Heart right ventricle (tissue), 16 donors: ENCODE data around the gene TRNAU1AP. TPM values are rescaled to one million over a fixed set of nuclear protein-coding genes. Genes with fewer than 3 reads are reported as not detected.

Experiments
- ATAC-seq, 8 donors: fragments of 200-7000 bp; cut with Tn5 transposase; one replicate each; pipeline ENCODE4 v1.9.1; 2020; ENCODE audit warnings: mild to moderate bottlenecking in 8 of 8, moderate library complexity in 8 of 8, moderate number of reproducible peaks in 1 of 8
- DNase-seq, 2 donors: peaks; one replicate each; pipeline ENCODE4 v3.0.0-alpha.2; 2020
- H3K27ac ChIP-seq, 10 donors: fragments of 200-600 bp; sonication (generic) in 2 of 10; one replicate each; pipeline versions ENCODE4 v1.5.0 to v1.8.0; 2020 to 2022; ENCODE audit warnings: mild to moderate bottlenecking in 3 of 10
- H3K27me3 ChIP-seq, 7 donors: fragments of 200-600 bp; one replicate each; pipeline ENCODE4 v1.8.0; 2021 to 2022; ENCODE audit warnings: mild to moderate bottlenecking in 2 of 7
- H3K36me3 ChIP-seq, 9 donors: fragments of 200-600 bp; sonication (generic) in 1 of 9; one replicate each; pipeline versions ENCODE4 v1.5.0 to v1.8.0; 2020 to 2022; ENCODE audit warnings: mild to moderate bottlenecking in 2 of 9
- H3K4me1 ChIP-seq, 9 donors: fragments of 200-600 bp; sonication (generic) in 1 of 9; one replicate each; pipeline versions ENCODE4 v1.5.0 to v1.8.0; 2020 to 2022; ENCODE audit warnings: mild to moderate bottlenecking in 4 of 9
- H3K4me3 ChIP-seq, 10 donors: fragments of 200-600 bp; sonication (generic) in 2 of 10; one replicate each; pipeline versions ENCODE4 v1.5.0 to v1.8.0; 2020 to 2022; ENCODE audit warnings: mild to moderate bottlenecking in 7 of 10, moderate library complexity in 2 of 10
- H3K9me3 ChIP-seq, 11 donors: fragments of 200-600 bp in 10 of 11; sonication (generic) in 2 of 11; one replicate each; pipeline versions ENCODE4 v1.5.0 to v1.8.0; 2013 to 2022; ENCODE audit warnings: mild to moderate bottlenecking in 2 of 11, control low read depth in 1 of 11, moderate library complexity in 1 of 11
- WGBS, 2 donors: extraction: QIAGEN DNeasy Blood & Tissue Kit; methylation state at CpG; one replicate each; pipeline ENCODE4 v1.1.7; 2013; ENCODE audit warnings: inconsistent platforms in 1 of 2; 5-methylcytosine and 5-hydroxymethylcytosine counted together
- intact Hi-C, 10 donors: fragments of 100-400 bp; cut with DNase I; formaldehyde crosslinking; loops; one replicate each; pipeline versions ENCODE4 v1.11.1 to v1.14.2; 2022
- long read RNA-seq, 3 donors: library from polyadenylated mRNA; unstranded; transcript quantifications; one replicate each; pipeline ENCODE4 v2.0.0, GENCODE V29; 2020 to 2021
- polyA plus RNA-seq, 2 donors: library from polyadenylated mRNA; stranded (reverse); fragments of 200-250 nt; gene quantifications; one replicate each; pipeline ENCODE4 v1.2.3, GENCODE V29; 2013
- total RNA-seq, 10 donors: library from RNA; stranded (reverse); fragmentation: NEBNext Ultra II Directional in 3 of 10; extraction: Animal tissue kit (Norgen Biotek cat#: 25700) in 3 of 10; gene quantifications; one replicate each; pipeline versions ENCODE4 v1.2.1 to v1.2.4, GENCODE V29; 2021 to 2023
- TF ChIP-seq, protein P1 (sequence below), 9 donors: fragments of 200-600 bp; sonication (generic) in 2 of 9; IDR thresholded peaks; one replicate each; pipeline versions ENCODE4 v1.5.0 to v1.8.0; 2021 to 2022; ENCODE audit warnings: antibody characterized with exemption in 9 of 9, mild to moderate bottlenecking in 5 of 9, moderate library complexity in 1 of 9
- donor health status: Arrhythmogenic right ventricular cardiomyopathy.
- donor health status: ischemic (EF 13 %, LVEDD 7.1; RV severe dilation, severe dysfunction).
- donor health status: healthy with polysubstance abuse.
- donor health status: DM: no; HTN: yes; CAD: no.
- donor health status: DM: no; HTN: no; CAD: no.
- donor health status: ischemic (EF 25% LVEDD 6.9; RV normal size, moderate dysfunction).
- donor health status: ischemic (EF 25% LVEDD 5.7; RV mildly dilated, moderate dysfunction).
- donor health status: healthy.
- donor health status: DM: yes; HTN: yes; CAD: no.
- donor health status: Ischemic cardiomyopathy.
- donor health status: ischemic (EF 35%, LVEDD 5.7; RV mildly dilated, moderate dysfunction).
- donor health status: nonischemic (EF 11% LVEDD 7.7; RV severe dilation, severe dysfunction).
- donor health status: DM: yes; HTN: yes; CAD: no.
- donor health status: PGD.
- donor health status: ischemic (EF 29% LVEDD 5.4; RV normal size, mild dysfunction).
- donor health status: nonischemic (EF 23%, LVEDD 6.1; RV moderate dilation, normal function).

The TRNAU1AP gene
- total RNA-seq, result 10 to 100 TPM; 13.1 to 21.2 (median 15.2) TPM
- polyA plus RNA-seq, result 10 to 100 TPM; 17.3 to 21.4 TPM
- long read RNA-seq, donor 1, partial matches to known transcripts, result 1 of 10 reads
- long read RNA-seq, donor 1, other reads (novel, unspliced or antisense), result 6 of 10 reads
- long read RNA-seq, donor 2, transcript TRNAU1AP-201 (9 exons, 1,799 nt), result major isoform, 7 of 14 reads
- long read RNA-seq, donor 2, partial matches to known transcripts, result 3 of 14 reads
- long read RNA-seq, donor 2, other reads (novel, unspliced or antisense), result 4 of 14 reads
- long read RNA-seq, donor 3, transcript TRNAU1AP-201 (9 exons, 1,799 nt), result major isoform, 10 of 14 reads
- long read RNA-seq, donor 3, partial matches to known transcripts, result 1 of 14 reads
- long read RNA-seq, donor 3, other reads (novel, unspliced or antisense), result 2 of 14 reads

DNA sequence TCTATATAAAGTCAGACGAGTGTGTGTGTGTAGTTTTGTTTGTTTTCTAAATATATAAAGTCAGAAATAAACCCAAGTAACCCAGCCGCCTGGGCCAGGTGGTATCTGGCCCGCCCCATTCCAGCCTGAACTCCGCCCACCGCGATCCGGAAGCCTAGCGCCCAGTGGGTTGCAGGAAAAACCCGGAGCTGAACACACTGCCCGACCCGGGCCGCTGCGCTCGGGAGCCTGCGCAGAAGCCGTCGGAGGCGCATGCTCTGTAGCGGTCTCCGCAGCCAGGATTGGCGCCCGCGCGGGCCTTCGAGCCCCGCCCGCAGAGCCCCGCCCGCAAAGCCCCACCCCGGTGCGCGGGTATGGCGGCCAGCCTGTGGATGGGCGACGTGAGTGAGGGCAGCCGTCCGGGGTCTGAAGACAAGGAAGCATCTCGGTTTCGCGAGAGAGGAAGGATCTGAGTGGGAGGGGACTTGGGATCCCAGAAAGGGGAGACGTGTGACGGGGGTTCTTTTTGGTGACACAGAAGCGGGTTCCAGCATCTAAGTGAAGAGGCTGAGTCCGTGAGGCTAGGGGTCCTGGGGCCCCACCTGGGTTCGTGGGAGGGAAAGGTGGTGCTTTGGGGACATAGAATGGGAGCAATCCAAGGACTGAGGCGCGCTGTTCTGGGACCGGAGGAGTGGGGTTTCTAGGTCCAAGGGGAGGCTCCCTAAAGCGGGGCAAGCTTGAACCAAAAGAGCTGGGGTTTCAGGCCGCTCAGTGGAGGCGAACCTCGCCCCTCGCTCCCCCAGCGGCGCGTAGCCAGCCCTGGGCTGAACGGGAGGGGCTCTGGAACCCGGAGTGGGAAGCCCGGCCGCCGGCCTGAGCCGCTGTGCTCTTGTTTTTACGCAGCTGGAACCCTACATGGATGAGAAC, at the start of gene TRNAU1AP:
TRNAU1AP (plus strand) TSS at position 328 of the 906 bp plus-strand sequence; CDS start at position 354, 26 bp downstream.
- 0% methylated on average over 63 of the region's 63 CpGs for WGBS, 2 donors
- Histone ChIP-seq H3K36me3 (peaks cover 0 to 40% (median 12%) of the 10 kb centered on the region in 9 donors), H3K27ac (peak within 1 kb of the TSS; percentile 43 to 92 (median 86)), H3K4me1 (peaks cover 0 to 25% (median 10%) of the 10 kb centered on the region in 9 donors), H3K4me3 (peak within 1 kb of the TSS; percentile 66 to 96 (median 88)), H3K27me3 (no peaks in the 10 kb centered on the region), H3K9me3 (no peaks in the 10 kb centered on the region)
- DNase-seq (peak; percentile 97), ATAC-seq (peak; percentile 98 to 99 (median 99))
- intact Hi-C loops, result loop anchor here in 6 of 10 donors (1.0 to 10.0 kb wide), 6 partner anchors 28 to 184 kb away; partner anchors contain the start of genes RCC1 (in 2 of the 6) and PHACTR4 (in 1 of the 6)
- TF ChIP-seq, protein P1, sequence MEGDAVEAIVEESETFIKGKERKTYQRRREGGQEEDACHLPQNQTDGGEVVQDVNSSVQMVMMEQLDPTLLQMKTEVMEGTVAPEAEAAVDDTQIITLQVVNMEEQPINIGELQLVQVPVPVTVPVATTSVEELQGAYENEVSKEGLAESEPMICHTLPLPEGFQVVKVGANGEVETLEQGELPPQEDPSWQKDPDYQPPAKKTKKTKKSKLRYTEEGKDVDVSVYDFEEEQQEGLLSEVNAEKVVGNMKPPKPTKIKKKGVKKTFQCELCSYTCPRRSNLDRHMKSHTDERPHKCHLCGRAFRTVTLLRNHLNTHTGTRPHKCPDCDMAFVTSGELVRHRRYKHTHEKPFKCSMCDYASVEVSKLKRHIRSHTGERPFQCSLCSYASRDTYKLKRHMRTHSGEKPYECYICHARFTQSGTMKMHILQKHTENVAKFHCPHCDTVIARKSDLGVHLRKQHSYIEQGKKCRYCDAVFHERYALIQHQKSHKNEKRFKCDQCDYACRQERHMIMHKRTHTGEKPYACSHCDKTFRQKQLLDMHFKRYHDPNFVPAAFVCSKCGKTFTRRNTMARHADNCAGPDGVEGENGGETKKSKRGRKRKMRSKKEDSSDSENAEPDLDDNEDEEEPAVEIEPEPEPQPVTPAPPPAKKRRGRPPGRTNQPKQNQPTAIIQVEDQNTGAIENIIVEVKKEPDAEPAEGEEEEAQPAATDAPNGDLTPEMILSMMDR (IDR thresholded peaks at IDR 0.05), result peak in 1 of 9 donors; percentile 3

DNA sequence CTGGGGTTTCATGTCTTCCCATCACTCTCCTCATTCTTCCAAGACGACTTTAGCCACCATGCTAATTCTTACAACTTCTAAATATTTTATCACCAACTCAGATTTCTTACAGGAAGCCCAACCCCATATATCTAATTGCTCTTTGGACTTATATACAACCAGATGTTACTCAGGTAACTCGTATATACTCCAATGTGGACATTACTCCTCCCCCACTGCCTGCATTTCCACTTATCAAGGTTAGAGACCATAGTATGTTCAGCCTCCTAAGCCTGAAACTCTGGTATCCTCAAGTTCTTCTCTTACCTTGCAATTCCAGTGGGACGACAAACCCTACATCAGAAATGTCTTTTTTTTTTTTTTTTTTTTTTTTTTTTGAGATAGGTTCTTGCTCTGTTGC, 49.8 kb upstream of the TRNAU1AP start:
- WGBS, 2 donors, result 83 to 85% methylated on average over 3 of the region's 3 CpGs
- H3K27me3 ChIP-seq, result no peaks in the 10 kb centered on the region
- H3K27ac ChIP-seq, result no peak overlapping the region
- peaks cover 9 to 24% (median 17%) of the 10 kb centered on the region in 9 donors for H3K4me1 ChIP-seq
- DNase-seq (no peak), ATAC-seq (no peak)
- TF ChIP-seq, protein P1 (IDR thresholded peaks at IDR 0.05), result no peak
- no peaks in the 10 kb centered on the region for H3K9me3 ChIP-seq
- peaks cover 0 to 38% (median 2%) of the 10 kb centered on the region in 9 donors for H3K36me3 ChIP-seq
- intact Hi-C loops, result no loop called here
- H3K4me3 ChIP-seq, result no peak overlapping the region

DNA sequence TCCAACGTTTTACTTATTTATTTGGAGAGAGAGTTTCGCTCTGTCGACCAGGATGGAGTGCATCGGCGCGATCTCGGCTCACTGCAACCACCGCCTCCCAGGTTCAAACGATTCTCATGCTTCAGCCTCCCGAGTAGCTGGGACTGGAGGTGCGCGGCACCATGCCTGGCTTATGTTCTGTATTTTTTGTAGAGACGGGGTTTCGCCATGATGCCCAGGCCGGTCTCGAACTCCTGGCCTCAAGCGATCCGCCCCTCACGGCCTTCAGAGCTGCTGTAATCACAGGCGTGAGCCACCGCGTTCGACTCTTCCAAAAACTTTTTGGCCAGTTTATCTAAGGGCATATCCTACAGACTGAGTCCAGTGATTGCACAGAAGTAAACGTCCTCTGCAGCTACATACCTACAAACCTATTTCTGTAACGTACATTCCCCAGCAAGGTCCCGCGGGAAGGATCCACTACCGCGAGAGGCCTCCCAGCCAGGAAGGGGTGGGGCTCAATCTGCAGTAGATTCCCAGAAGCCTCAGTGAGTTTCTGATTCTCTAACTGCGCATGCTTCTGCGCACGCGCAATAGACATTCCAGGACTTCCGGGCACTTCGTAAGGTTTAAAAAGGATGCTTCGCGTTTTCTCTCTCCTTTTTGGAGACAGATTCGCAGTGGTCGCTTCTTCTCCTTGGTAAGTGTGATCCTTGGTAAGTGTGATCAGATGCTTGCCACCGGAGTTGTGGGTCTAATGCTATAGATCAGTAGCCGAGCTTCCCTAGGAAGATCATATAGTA, 47.3 kb upstream of the TRNAU1AP start, which contains the start of gene RCC1:
RCC1 (plus strand) TSS at position 638 of the 782 bp plus-strand sequence. CDS start 23,824 bp downstream, outside the sequence.
- WGBS, 2 donors, result 1 to 2% methylated on average over 41 of the region's 41 CpGs

More for the DNA sequence above, 47.3 kb upstream of the TRNAU1AP start, which contains the start of gene RCC1:
- Histone ChIP-seq H3K27ac (peak within 1 kb of the TSS; percentile 21 to 95 (median 87)), H3K4me1 (peaks cover 9 to 48% (median 42%) of the 10 kb centered on the region in 9 donors), H3K36me3 (peaks cover 0 to 41% (median 22%) of the 10 kb centered on the region in 9 donors), H3K27me3 (no peaks in the 10 kb centered on the region), H3K9me3 (no peaks in the 10 kb centered on the region), H3K4me3 (peak within 1 kb of the TSS; percentile 54 to 90 (median 78))
- intact Hi-C loops, result loop anchor here in 4 of 10 donors (2.0 to 5.0 kb wide), 4 partner anchors 47 to 258 kb away; partner anchors contain the start of gene TRNAU1AP (in 2 of the 4)
- DNase-seq, result peak; percentile 93 to 98
- TF ChIP-seq, protein P1 (IDR thresholded peaks at IDR 0.05), result no peak
- ATAC-seq, result peak; percentile 96 to 99 (median 98)
